K562 (cell line): Measurements from ENCODE around the gene CTBP2. TPM values are rescaled to one million over a fixed set of nuclear protein-coding genes. Genes with fewer than 3 reads are reported as not detected.

ENCODE experiments used
- ATAC-seq: fragments of 200-7000 bp; cut with Tn5 transposase; 3 replicates; pipeline ENCODE4 v1.9.1; 2020; ENCODE audit warnings: moderate library complexity
- BruUV-seq: library from RNA; stranded (reverse); fragments of 400-500 nt; replicated peaks from 2 replicates; lab custom pipeline; 2021; lab: Mats Ljungman, UMichigan
- CTCF ChIA-PET: fragments of 300-600 bp; formaldehyde crosslinking; extraction: SDS; loops from one replicate; lab custom pipeline; 2021; ENCODE audit warnings: low intra/inter-chr PET ratio; lab: Yijun Ruan, JAX
- POLR2A ChIA-PET: fragments of 300-600, 350-650 bp; sonication (Branson Sonifier 250); formaldehyde crosslinking; extraction: SDS; loops from one replicate; lab custom pipeline; 2021; ENCODE audit warnings: antibody characterized with exemption, inconsistent platforms; lab: Yijun Ruan, JAX
- DNase-seq, 4 experiments: peaks; one replicate each; pipeline versions ENCODE4 v3.0.0 to v3.0.0-alpha.2; 2011 to 2018; ENCODE audit warnings: low spot score in 3 of 4, mixed read lengths in 3 of 4; ENCODE audit errors: extremely low read depth in 1 of 4
- FAIRE-seq: peaks from 2 replicates; lab custom pipeline; 2011; peaks lifted over from hg19 to GRCh38; lab: Jason Lieb, UNC
- H2AFZ ChIP-seq: 2 replicates; pipeline ENCODE4 v1.6.0; 2011; ENCODE audit warnings: low read depth, low read length, control low read depth, inconsistent platforms
- H3K27ac ChIP-seq: fragments of 200-600 bp; 3 replicates; pipeline ENCODE4 v1.8.0; 2011; ENCODE audit warnings: low read depth, mild to moderate bottlenecking, control low read depth, inconsistent platforms, low read length, moderate library complexity, mixed read lengths; ENCODE audit errors: extremely low read depth
- H3K27me3 ChIP-seq, 2 experiments: fragments of 300-600 bp in 1 of 2; 2 replicates in 1 of 2; 3 replicates in 1 of 2; pipeline versions ENCODE4 v1.6.0 to v1.8.0; 2011; ENCODE audit warnings: inconsistent platforms in 2 of 2, low read length in 2 of 2, mild to moderate bottlenecking in 1 of 2, mixed read lengths in 1 of 2, moderate library complexity in 1 of 2; ENCODE audit not compliant: control insufficient read depth in 2 of 2, insufficient read depth in 2 of 2
- H3K36me3 ChIP-seq: fragments of 300-600 bp; 3 replicates; pipeline ENCODE4 v1.8.0; 2011; ENCODE audit warnings: mild to moderate bottlenecking, low read length, inconsistent platforms; ENCODE audit not compliant: control insufficient read depth, insufficient read depth
- H3K4me1 ChIP-seq, 2 experiments: fragments of 200-600 bp in 1 of 2; replicated peaks in 1 of 2; 2 replicates in 1 of 2; 3 replicates in 1 of 2; pipeline versions ENCODE4 v1.5.1 to v1.8.0; 2011; ENCODE audit warnings: inconsistent platforms in 2 of 2, low read length in 2 of 2, mild to moderate bottlenecking in 1 of 2, mixed read lengths in 1 of 2, moderate library complexity in 1 of 2; ENCODE audit not compliant: control insufficient read depth in 2 of 2, insufficient read depth in 2 of 2
- H3K4me2 ChIP-seq: 2 replicates; pipeline ENCODE4 v1.6.1; 2011; ENCODE audit warnings: low read length, control low read depth, inconsistent platforms, mixed read lengths; ENCODE audit not compliant: insufficient read depth
- H3K4me3 ChIP-seq: fragments of 200-600 bp; sonication (generic), shearing (Covaris generic); 2 replicates; pipeline ENCODE4 v1.5.1; 2016; ENCODE audit warnings: control low read depth, inconsistent platforms
- H3K79me2 ChIP-seq: fragments of 200-600 bp; 3 replicates; pipeline ENCODE4 v1.8.0; 2011; ENCODE audit warnings: low read length, inconsistent platforms; ENCODE audit not compliant: control insufficient read depth, insufficient read depth
- H3K9ac ChIP-seq, 2 experiments: 2 replicates each; pipeline versions ENCODE4 v1.6.0 to v1.6.1; 2011; ENCODE audit warnings: low read depth in 2 of 2, low read length in 2 of 2, control low read depth in 1 of 2, inconsistent platforms in 1 of 2, mild to moderate bottlenecking in 1 of 2, mixed read lengths in 1 of 2; ENCODE audit not compliant: insufficient read depth in 1 of 2
- H3K9me1 ChIP-seq: one replicate; pipeline ENCODE4 v1.6.0; 2011; ENCODE audit warnings: inconsistent platforms, mild to moderate bottlenecking, low read length, moderate library complexity; ENCODE audit not compliant: control insufficient read depth, insufficient read depth
- H3K9me3 ChIP-seq: replicated peaks from 2 replicates; pipeline ENCODE4 v1.5.1; 2011; ENCODE audit warnings: low read depth, low read length, inconsistent platforms; ENCODE audit not compliant: control insufficient read depth, insufficient read depth
- H4K20me1 ChIP-seq: replicated peaks from 2 replicates; pipeline ENCODE4 v1.6.1; 2011; ENCODE audit warnings: low read length, inconsistent platforms, mixed read lengths; ENCODE audit not compliant: control insufficient read depth, insufficient read depth
- BRF1 ChIP-seq: IDR thresholded peaks from 3 replicates; pipeline ENCODE4 v1.6.1; 2011; ENCODE audit warnings: borderline replicate concordance, mild to moderate bottlenecking; ENCODE audit not compliant: insufficient read length; ENCODE audit errors: extremely low read depth
- BRF2 ChIP-seq: IDR thresholded peaks from 3 replicates; pipeline ENCODE4 v1.6.1; 2011; ENCODE audit warnings: borderline replicate concordance, mild to moderate bottlenecking; ENCODE audit not compliant: insufficient read length, insufficient read depth
- CREM ChIP-seq: IDR thresholded peaks from 2 replicates; pipeline ENCODE4 v1.6.1; 2014; ENCODE audit warnings: antibody characterized with exemption, low read depth
- HMG20B ChIP-seq: fragments of 250-450 bp; sonication (Bioruptor Pico); IDR thresholded peaks from 2 replicates; pipeline ENCODE4 v1.5.0; 2021; ENCODE audit warnings: mild to moderate bottlenecking
- HNRNPH1 ChIP-seq: fragments of 200-400 bp; formaldehyde crosslinking; optimal IDR thresholded peaks from 2 replicates; pipeline ENCODE3; 2017; ENCODE audit warnings: low read depth, mild to moderate bottlenecking, low read length, moderate library complexity
- HNRNPUL1 ChIP-seq: fragments of 200-400 bp; formaldehyde crosslinking; IDR thresholded peaks from 2 replicates; pipeline ENCODE4 v1.6.1; 2017; ENCODE audit warnings: low read length
- NKRF ChIP-seq: fragments of 450-650 bp; IDR thresholded peaks from 2 replicates; pipeline ENCODE4 v1.6.1; 2016; ENCODE audit warnings: borderline replicate concordance
- PTBP1 ChIP-seq: fragments of 200-400 bp; formaldehyde crosslinking; IDR thresholded peaks from 2 replicates; pipeline ENCODE4 v1.6.1; 2017; ENCODE audit warnings: low read depth, low read length
- TAF15 ChIP-seq: fragments of 200-400 bp; formaldehyde crosslinking; IDR thresholded peaks from 2 replicates; pipeline ENCODE4 v1.6.1; 2017; ENCODE audit warnings: mild to moderate bottlenecking, low read depth, low read length, moderate library complexity
- TEAD4 ChIP-seq, 2 experiments: sonication (generic) in 1 of 2; formaldehyde crosslinking in 1 of 2; IDR thresholded peaks; 2 replicates each; pipeline versions ENCODE4 v1.6.1 to v1.8.0; 2012 to 2022; ENCODE audit warnings: borderline replicate concordance in 1 of 2, inconsistent platforms in 1 of 2, low read length in 1 of 2, mild to moderate bottlenecking in 1 of 2, missing genetic modification reagents in 1 of 2
- THRB ChIP-seq: fragments of 450-650 bp; formaldehyde crosslinking; conservative IDR thresholded peaks from 2 replicates; pipeline ENCODE4 v1.4.0; 2022; ENCODE audit warnings: mild to moderate bottlenecking, missing genetic modification characterization
- ZBTB49 ChIP-seq: sonication (generic); formaldehyde crosslinking; IDR thresholded peaks from 2 replicates; pipeline ENCODE4 v1.8.0; 2022; ENCODE audit warnings: missing genetic modification reagents, mild to moderate bottlenecking, borderline replicate concordance
- ZC3H4 ChIP-seq: sonication (generic); formaldehyde crosslinking; IDR thresholded peaks from 2 replicates; pipeline ENCODE4 v1.9.0; 2021; ENCODE audit warnings: missing genetic modification reagents, borderline replicate concordance
- WGBS: fragments of 100-300 bp; shearing (Covaris generic); methylation state at CpG from one replicate; pipeline ENCODE4 v1.1.6; 2016; ENCODE audit warnings: low coverage, mixed read lengths; ENCODE audit not compliant: insufficient coverage; ENCODE audit errors: missing lambda C conversion rate; 5-methylcytosine and 5-hydroxymethylcytosine counted together
- in situ Hi-C: fragments of 300-500 bp; cut with MboI; formaldehyde crosslinking; loops from 4 replicates; pipeline ENCODE4 v1.15.0; 2018; ENCODE audit warnings: inconsistent platforms, mixed read lengths
- intact Hi-C: fragments of 100-400 bp; cut with micrococcal nuclease; formaldehyde crosslinking; loops from 2 replicates; pipeline ENCODE4 v1.14.2; 2022
- polyA plus RNA-seq, 8 experiments: library from polyadenylated mRNA; depleted of rRNA in 4 of 8; stranded (reverse) in 5 of 8; unstranded in 3 of 8; fragments of >200 nt; fragmentation: Nextera tagmentation in 2 of 8; fragmentation: Illumina TruSeq in 1 of 8; extraction: Ambion mirVana in 2 of 8; extraction: Trizol in 1 of 8; gene quantifications; 2 replicates each; pipeline versions ENCODE4 v1.2.1 to v1.2.3, GENCODE V29; 2011 to 2014; ENCODE audit warnings: inconsistent platforms in 1 of 8, missing spikeins in 1 of 8
- total RNA-seq, 7 experiments: library from RNA; depleted of rRNA in 6 of 7; stranded (reverse); fragments of >200 nt in 6 of 7; fragmentation: Illumina TruSeq in 2 of 7; extraction: Trizol in 2 of 7; gene quantifications; 2 replicates each; pipeline versions ENCODE4 v1.2.1 to v1.2.3, GENCODE V29; 2011 to 2021; ENCODE audit warnings: low replicate concordance in 1 of 7

CTBP2 gene
- total and polyA plus RNA-seq, 9 of the 15 experiments (the other 6 are each of a cell fraction or from before 2014, with no cell fraction given): 1.3 to 8.8 (median 5.1) TPM

- no peaks in the 10 kb centered on the region for H4K20me1 ChIP-seq
- no peak for DNase-seq
- ChIA-PET CTCF (no interaction called here), POLR2A (no interaction called here)
- H3K4me3 ChIP-seq: no peak overlapping the region
- no peak overlapping the region for H3K4me2 ChIP-seq
- WGBS: no CpG with 5 or more reads among the region's 1 CpG
- no peak overlapping the region for H2AFZ ChIP-seq
- no peaks in the 10 kb centered on the region for H3K4me1 ChIP-seq
- no peak overlapping the region for H3K9ac ChIP-seq
- H3K9me1 ChIP-seq: no peaks in the 10 kb centered on the region
- FAIRE-seq: no peak
- no peak for ATAC-seq
- no peaks in the 10 kb centered on the region for H3K27me3 ChIP-seq
- H3K36me3 ChIP-seq: no peaks in the 10 kb centered on the region
- intact Hi-C loops (no loop called here), in situ Hi-C loops (no loop called here)
- no peaks in the 10 kb centered on the region for H3K79me2 ChIP-seq
- TF ChIP-seq TEAD4 (IDR thresholded peaks at IDR 0.05; ENCODE audit: low read length) (no peak), TEAD4 (CRISPR knock-in tag; IDR thresholded peaks at IDR 0.05; ENCODE audit: borderline replicate concordance) (no peak), PTBP1 (no peak), BRF1 (no peak), TAF15 (no peak), ZBTB49 (CRISPR knock-in tag) (no peak), HNRNPUL1 (no peak), THRB (CRISPR knock-in tag) (no peak), CREM (no peak), NKRF (no peak), HMG20B (no peak), BRF2 (no peak), ZC3H4 (CRISPR knock-in tag) (no peak), HNRNPH1 (no peak)
- BruUV-seq: no TSS peak
- H3K9me3 ChIP-seq: no peaks in the 10 kb centered on the region
- H3K27ac ChIP-seq: no peak overlapping the region
These were observed 176.0 kb downstream of the CTBP2 start for GRCh38 chr10:124984376-124984775.
